HG02623 (cell line): ENCODE measurements around the gene TM9SF3.
"Not testable (repeated sequence)": the region's sequence is repeated elsewhere in the genome, so short reads cannot be mapped to it uniquely, and the experiment has no call there.

Experiments used
- ATAC-seq: cut with Tn5 transposase; IDR thresholded peaks from one replicate; pipeline ENCODE4 v1.9.1; 2021; ENCODE audit warnings: moderate library complexity; ENCODE audit not compliant: unreplicated experiment

The TM9SF3 gene

DNA sequence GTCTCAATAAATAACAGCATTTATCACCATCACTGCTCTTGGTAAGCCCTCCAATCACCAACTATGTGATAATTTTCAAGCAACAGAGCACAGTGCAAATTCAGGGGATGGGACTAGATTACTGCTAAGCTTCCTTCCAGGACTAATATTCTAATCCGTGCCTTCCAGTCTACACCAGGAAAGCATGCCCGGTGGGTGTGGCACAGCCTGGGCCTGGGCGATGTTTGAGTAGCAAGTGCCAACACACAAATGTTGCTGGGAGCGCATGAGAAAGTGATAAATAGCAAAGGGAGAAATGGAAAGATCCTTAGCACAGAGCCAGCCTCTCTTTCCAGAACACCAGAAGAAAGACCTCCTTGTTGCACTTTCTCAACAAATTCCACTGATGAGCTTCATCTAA is 13.5 kb upstream of the TM9SF3 start:
- ATAC-seq: no peak

DNA sequence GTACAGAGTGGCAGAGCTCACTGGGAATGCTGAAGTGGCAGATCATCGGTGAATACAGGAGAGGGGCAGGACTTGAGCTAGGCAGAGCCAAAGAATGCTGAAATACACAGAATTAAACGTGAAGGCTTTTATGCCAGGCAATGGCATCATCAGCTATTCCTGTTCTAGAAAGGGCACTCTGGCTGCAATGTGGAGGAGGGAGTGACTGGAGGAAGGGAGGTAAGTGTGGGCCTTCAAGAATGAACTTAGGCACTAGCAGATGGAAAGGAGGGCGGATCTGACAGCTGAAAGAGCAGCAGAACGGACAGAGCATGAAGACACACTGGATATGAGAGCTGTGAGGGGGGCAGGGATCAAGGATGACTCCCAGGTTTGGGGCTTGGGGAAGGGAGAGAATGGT is 12.0 kb upstream of the TM9SF3 start:
- no peak for ATAC-seq

DNA sequence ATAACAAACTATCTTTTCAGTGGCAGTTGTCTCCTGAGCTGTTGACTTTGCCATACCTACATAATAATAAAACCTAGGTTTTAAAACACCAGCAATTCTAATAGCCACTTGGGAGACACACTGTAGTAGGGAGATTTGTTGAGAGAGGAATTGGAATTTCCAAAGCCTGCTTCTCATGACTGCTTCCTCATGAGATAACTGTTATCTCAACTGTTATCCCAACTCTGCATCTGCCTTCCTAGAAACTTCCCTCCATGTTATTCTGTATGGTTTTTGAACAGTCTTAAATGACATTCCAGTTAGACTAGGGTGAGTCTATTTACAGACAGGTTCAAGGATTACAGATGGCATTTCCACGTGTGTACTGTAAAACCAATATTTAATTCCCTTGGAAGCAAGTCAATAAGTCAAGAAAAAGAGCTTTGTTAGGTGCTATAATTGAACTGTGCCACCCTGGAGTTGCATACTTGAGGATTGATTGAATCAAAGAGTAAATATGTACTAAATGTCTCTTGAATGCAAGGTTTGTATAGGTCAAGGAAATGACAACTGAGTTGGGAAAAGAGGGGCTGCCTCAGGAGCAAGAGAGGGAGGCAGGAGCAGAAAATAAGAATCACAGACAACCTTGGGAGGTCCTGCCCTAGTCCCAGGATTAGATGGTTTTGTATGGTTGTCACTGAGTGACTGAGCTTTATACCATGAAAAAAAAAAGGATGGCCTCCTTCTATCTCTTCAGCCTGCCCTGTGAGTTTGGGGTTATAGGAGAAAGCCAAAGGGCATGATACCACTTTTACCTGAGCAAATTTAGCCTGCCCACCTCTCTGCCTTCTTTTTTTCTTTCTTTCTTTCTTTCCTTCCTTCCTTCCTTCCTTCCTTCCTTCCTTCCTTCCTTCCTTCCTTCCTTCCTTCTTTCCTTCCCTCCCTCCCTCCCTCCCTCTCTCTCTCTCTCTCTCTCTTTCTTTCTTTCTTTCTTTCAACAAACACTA is 9.9 kb upstream of the TM9SF3 start:
- ATAC-seq: no peak

DNA sequence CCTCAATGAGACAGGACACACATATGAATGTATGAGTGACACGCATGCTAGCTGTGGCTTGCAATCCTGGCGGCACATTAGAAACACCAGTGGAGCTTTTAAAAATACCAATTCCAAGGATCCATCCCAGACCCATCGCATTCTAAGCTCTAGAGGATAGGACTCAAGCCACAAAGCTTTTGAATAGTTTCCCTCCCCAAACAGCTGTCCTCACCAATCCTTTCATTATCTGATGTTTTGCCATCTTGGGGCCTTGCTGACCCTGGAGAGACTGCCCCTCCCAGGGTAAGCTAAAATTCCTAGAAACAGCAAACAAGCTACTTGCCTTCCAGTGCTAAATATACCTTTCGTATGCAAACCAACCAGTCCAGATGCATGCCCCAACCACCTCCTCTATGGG is 8.9 kb upstream of the TM9SF3 start:
- ATAC-seq: no peak

DNA sequence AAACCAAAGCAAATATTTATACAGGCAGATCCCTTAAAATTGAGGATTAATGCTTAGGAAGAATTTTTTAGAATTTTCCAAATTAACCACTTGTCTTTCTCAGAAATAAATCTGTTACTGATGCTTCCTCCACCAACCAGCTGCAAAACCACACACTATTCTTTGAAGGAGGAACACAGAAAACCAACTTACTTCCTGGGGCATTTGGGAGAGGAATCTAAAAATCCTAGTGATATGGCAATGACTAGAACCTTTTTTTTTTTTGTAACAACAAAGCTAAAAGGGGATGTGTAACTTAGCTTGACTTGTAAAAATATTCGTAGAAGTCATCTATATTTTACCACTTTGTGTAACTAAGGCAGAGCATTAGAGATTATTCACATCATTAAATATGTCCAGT is 5.1 kb upstream of the TM9SF3 start:
- no peak for ATAC-seq

DNA sequence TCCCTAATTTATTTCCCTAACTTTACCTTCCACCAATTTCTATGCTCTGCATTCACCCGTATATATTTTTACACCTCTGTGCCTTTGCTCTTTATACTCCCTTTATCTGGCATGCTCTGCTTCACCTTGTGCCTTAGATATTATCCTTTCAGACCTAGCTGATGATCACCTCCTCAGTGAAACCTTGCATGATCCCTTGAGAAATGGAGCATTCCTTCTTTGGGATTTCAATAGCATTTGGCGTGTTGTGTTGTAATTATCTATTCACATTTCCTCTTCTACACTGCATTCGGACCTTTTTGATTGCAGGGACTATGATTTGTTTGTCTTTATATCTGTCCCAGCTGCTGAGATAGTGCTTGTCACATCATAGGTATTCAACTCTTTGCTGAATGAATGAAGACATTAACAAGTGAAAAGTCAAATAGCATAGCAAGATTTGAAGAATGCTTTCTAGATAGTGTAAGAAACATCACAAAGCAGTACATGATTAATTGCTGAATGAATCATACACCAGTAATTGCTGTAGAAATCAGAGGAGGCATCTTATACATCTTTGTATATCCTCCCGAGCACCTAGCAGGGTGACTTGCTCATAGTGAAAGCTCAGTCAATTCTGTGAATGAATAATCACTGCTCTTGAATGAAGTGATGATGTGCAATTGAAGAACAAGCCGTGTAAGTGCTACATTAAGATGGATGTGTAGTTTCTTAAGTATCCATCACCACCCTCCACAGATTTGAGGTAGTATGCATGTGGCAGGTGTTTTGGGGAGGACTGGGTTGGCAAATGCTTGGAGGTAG is 2.0 kb upstream of the TM9SF3 start:
- ATAC-seq: peak; percentile 35

DNA sequence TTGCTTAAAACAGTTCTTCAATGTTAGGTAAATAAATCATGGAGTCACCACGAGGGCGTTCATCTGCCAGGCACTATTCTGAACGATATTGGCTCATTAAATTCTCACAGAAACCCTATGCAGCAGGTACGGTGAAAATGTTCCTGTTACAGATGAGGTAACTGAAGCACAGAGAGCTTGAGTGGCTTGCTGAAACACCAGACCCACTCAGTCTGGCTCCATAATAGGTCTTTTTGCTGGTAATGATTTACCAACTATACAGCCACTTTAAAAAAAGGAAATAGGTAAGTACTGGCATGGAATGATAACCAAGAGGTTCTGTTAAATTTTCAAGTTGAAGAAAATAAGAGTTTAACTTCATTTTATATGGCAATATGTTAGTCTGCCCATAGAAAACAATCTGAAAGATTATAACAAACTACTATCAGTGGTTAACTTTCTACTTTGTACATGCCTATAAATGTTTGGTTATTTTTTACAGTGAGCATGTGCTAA is 1.3 kb upstream of the TM9SF3 start:
- no peak for ATAC-seq

DNA sequence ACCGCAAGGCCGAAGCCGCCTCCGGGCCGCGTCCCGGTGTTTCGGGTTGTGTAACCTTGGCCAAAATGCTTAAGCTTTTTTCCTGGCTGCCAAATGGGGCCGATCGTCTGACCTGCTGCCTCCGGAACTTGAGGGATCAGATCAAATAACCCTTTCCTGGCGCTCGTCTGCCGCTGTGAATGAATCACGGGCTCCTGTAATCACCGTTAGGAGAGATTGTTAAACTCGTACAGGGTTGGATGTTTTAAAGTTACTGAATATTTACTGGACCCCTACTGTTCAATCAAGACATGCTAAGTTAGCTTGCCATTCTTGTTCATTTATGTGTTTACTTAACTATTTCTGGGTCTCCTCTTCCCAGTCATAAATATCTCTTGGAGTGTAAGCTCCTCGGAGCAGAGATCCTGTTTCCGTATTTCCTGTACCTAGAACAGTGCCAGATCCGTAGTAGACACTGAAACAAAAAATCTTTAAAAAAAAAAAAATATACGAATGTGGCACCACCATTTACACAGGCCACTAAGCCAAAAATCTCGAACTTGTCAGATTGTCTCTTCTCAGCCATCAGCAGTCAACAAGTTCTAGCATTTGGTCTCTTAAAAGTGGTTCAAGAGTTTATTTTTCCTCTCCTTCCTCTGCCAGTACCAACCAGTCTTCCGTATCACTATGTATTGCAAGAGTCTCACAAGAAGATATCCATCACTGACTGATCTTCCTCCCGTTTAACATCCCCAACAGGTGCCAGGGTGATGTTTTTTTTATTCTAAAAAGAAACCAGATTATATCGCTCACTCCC is 650 bp upstream of the TM9SF3 start:
- peak; percentile 1 for ATAC-seq

DNA sequence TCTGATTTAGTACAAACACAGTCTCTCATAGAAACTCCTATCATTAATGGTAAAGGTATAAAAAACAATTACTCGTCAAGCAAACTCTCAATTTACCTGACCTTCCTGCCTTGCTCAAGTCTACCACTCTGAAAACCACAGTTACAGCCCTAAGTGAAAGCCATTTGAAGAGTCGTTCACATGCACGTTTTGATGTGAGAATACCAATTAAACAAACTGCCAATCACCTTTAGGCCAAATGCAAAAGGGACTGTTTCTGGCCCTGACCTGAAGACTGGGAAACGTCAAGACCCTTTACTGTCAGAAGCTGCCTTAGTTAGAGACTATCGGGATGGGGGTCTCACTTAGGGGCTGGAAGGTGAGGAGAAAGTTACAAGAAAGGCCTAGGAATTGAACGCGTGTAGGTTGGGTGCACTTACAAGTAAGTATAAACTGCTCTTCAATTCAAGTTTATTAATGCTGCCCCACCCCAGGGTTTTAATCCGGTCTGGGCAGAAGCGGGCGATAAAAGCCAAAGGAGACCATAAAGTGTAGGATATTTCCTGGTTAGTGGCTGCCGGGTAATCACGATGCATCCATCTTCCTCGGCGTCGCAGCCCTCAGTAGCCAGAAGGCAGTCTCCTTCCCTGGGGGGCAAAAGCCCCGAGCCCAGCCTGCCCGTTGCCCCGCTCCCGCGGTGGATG is 935 bp downstream of the TM9SF3 start:
- peak; percentile 5 for ATAC-seq

DNA sequence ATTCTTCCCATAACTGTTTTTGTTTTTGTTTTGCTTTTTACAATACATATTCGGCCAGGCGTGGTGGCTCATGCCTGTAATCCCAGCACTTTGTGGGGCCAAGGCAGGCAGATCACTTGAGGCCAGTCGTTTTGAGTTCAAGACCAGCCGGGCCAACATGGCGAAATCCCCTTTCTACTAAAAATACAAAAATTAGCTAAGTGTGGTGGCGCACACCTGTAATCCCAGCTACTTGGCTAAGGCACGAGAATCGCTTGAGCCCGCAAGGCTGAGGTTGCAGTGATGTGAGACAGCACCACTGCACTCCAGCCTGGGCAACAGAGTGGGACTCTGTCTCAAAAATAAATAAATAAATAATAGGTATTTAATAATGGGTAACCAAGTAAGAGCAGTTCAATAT is 2.3 kb downstream of the TM9SF3 start:
- no peak for ATAC-seq

DNA sequence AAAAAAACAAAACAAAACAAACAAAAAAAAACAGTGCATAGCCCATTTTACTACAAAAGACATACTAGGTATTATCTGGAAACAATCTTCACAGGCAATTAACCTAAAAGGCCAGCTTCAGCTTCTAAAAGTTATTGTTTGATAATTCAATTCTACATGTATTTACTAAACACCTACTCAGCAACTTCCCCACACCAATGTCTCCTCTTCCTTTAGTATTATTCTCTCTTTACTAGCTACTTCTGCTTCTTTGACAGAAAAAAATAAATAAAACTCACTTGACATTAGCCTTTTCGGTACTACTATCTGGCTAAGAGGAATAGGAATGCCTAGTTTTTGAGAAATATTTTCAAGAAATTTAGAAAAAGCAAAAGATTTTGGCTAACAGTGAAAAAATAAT is 2.8 kb downstream of the TM9SF3 start:
- no peak for ATAC-seq

DNA sequence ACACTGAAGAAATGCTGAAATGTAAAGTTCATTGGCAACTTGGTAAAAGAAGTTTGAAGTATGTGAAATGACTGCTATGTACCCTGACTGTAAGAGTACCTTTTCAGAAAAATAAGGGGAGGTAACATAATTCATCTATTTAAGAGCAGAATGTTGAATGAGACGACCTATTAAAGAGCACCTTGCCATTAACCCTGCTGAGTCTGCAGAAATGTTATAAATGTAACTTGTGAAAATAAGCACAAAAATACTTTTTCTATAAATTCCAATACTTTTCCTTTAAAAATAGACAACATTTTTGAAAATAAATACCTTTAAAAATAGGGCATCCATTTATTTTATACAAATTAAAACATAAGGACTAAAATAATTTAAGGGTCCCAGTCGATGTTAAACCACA is 7.7 kb downstream of the TM9SF3 start:
- no peak for ATAC-seq

DNA sequence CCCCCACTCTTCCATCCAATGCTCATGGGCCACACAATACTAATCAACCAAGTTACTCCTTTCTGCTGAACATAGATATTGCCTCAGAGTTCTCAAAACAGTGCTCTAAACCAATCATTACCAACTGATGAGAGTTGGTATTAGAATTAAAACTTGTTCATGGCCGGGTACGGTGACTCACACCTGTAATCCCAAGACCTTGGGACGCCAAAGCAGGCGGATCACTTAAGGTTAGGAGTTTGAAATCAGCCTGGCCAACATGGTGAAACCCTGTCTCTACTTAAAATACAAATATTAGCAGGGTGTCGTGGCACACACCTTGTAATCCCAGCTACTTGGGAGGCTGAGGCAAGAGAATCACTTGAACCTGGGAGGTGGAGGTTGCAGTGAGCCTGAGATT is 8.2 kb downstream of the TM9SF3 start:
- no peak for ATAC-seq

DNA sequence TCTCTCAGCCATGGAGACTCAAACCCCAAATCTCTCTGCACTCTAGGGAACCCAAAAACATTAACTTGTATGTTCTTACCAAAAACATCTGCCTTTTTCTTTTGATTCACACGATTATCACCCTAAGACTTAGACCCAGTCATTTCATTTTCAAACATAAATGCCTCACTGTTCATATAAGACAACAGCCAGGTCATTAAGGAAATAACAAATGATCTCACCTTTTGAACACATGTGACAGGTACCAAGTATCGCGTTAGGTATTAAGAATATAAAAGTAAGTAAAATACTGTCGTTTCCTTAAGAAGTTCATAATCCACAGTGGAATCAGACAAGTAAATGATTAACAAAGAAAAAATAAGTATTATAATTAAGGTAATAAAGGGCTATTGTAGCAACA is 8.8 kb downstream of the TM9SF3 start:
- no peak for ATAC-seq

DNA sequence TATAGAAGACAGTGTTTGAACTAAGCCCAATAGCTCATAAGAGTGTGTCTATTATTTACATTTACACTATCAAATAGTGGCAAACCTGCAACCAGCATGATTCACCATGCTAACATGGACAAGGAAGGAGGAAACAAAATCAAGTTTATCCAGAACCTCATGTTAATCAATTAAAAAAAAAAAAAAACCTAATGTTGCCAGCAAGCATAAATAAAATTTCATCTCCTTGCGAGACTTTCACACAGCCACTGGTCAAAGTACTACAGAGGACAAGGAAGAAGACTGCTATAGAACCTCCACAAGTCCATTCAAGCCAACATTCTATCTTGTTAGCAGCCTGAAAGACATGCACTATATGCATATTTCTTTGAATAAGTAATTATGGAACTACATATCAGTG is 9.7 kb downstream of the TM9SF3 start:
- ATAC-seq: no peak

DNA sequence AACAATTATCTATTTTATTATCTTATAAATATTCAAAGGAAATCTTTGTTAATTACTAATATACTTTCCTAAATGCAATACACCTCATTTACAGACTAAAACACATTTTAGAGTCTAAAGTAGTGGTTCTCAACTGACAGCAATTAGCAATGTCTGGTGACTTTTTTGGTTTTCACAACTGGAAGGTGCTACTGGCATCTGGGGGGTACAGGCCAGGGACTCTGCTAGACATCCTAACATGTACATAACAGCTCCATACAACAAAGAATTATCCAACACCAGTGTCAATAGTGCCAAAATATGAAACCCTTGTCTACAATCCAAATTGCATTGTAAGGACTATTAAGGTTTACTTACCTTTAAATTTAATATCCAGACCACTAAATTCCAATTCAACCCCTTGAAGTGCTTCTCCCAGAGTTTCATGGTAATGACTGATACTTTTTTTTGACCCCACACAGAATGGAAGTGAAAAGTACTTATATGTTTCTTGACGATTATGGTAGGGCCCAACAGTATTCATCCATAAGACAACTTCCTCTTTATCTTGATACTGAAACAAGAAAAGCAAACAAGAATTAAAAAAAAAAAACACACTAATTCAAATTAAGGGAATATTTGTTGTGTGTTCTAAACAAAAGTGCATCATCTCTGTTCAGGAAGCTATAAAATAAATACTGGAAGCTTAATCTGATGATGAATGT is 10.4 kb downstream of the TM9SF3 start:
- ATAC-seq: no peak

DNA sequence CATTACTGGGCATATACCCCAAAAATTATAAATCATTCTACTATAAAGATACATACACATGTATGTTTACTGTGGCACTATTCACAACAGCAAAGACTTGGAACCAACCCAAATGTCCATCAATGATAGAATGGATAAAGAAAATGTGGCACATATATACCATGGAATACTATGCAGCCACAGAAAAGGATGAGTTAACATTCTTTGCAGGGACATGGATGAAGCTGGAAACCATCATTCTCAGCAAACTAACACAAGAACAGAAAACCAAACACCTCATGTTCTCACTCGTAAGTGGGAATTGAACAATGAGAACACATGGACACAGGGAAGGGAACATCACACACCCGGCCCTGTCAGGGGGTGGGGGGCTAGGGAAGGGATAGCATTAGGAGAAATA is 12.2 kb downstream of the TM9SF3 start:
- ATAC-seq: not testable (repeated sequence)

DNA sequence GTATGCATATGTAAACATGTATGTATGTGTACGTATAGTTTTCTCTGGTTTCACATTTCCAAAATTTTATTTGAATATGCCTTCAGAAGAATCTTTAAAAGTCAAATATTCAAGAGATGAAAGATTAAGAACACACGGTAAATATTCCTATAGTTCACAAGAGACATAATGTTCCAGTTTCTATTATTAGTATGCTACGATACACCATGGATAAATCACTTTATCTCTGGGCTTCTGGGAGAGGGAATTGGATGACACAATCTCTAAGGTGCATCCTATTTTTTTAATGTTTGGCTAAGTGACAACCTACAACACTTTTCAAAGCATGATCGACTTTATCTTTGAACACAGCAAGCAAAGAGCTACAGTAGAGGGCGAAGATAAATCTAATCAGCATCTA is 13.8 kb downstream of the TM9SF3 start:
- ATAC-seq: no peak

DNA sequence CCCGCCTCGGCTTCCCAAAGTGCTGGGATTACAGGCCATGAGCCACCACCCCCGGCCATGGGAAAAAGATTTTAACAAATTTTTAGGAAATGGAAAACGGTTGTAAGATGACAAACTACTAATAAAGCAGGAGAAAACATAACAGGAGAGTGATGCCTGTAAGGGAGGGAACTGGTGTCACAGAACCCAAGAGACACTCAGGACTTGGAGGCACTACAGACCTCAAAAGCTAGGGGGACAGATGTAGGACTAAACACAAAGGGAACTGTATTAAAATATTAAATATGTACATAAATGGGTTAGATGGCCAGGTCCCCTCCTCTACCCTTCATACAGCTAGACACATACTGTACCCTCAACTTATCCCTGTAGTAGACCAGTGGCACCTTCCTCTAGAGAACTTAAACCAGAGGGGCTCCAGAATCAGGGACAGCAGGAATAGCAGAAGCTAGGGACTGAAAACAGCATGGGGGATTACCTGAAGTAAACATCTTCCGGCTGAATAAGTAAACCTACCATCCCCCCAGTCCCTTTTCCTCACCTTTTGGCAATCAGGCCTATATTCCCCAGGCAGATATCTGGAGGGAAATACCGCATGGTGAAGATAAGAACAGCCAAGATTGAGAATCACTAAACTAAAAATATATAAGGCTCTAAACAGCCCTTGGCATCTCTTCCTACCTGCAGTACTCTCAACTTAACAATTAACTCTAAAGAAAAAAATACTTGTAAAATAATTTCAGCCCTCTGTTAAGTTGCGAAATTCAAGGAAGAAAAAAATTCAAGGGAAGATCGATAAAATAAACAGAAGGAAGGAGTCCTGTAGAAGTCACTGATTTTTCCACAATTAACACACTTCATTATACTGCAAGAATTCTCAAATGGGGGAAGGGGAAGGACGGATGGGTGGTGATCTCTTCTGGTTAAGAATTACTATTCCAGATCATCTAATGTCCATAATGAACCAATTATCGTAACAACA is 15.5 kb downstream of the TM9SF3 start:
- ATAC-seq: no peak
